Measurements from ENCODE around the gene CDPF1. TPM values are rescaled to one million over a fixed set of nuclear protein-coding genes. Genes with fewer than 3 reads are reported as not detected.

Gene CDPF1
- polyA plus RNA-seq, 1 experiment, result 12.9 TPM

DNA sequence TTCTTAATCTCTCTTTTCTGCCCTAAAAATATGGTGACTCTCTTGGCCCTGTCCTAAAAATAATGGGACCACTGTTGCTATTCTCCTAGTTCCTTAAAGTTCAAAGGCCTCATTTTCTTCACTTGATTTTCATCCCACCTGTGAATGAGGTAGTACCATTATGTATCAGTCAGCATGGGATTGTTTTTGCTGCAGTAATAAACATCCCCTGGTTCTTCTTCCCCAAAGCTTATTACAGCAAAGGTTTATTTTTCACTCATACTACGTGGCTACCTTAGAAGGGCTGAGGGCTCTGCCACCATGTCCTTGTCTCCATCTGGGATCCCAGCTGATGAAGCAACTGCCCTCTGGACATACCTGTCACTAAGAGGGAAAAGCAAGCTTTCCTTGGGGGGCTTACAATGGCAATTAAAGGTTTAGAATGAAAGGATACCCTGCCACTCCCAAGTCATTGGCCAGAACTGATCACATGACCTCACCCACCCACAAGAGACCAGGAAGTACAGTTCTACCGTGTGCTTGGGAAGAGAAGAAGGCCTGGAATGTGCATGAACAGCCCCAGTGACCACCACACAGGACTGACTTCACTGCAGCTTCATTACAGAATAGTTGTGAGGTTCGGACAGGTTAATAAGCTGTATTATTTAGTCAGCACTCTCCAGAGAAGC is 25.5 kb upstream of the CDPF1 start:
- ChIA-PET CTCF (no interaction called here), POLR2A (no interaction called here)
- Histone ChIP-seq H3K27me3 (ENCODE audit: control insufficient read depth, insufficient read depth, low read length) (no peaks in the 10 kb centered on the region), H3K4me3 (ENCODE audit: low read depth, low read length) (no peak overlapping the region), H3K36me3 (ENCODE audit: control insufficient read depth, insufficient read depth, low read length) (peaks cover 44% of the 10 kb centered on the region)
- no peak for DNase-seq (ENCODE audit: low read depth)
- TF ChIP-seq CTCF (IDR thresholded peaks at IDR 0.05; ENCODE audit: insufficient read depth, low read depth, low read length), result no peak

DNA sequence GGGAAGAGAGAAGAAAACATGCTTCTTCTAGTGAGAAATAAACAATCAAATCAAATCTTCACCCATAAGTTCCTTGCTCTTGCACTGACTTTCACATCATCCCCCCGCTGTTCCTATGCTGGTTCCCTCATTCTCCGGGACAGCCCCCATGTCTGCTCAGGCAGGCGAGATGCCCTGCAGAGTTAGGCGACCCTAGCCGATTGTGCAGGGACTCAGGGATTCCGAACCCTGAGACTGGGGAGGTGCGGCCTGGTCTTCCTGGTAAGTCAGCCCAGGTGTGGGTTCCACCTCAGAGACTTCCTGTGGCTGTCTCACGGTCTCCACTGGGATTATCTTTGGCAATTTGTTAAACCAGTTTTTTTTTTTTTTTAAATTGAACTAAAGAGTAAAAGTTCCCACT is 24.3 kb upstream of the CDPF1 start:
- TF ChIP-seq CTCF (IDR thresholded peaks at IDR 0.05; ENCODE audit: insufficient read depth, low read depth, low read length), result no peak
- Histone ChIP-seq H3K4me3 (ENCODE audit: low read depth, low read length) (no peak overlapping the region), H3K27me3 (ENCODE audit: control insufficient read depth, insufficient read depth, low read length) (no peaks in the 10 kb centered on the region), H3K36me3 (ENCODE audit: control insufficient read depth, insufficient read depth, low read length) (peaks cover 32% of the 10 kb centered on the region)
- POLR2A ChIA-PET, result no interaction called here
- CTCF ChIA-PET, result no interaction called here
- DNase-seq (ENCODE audit: low read depth), result no peak

- H3K27me3 ChIP-seq (ENCODE audit: control insufficient read depth, insufficient read depth, low read length), result no peaks in the 10 kb centered on the region
- TF ChIP-seq CTCF (IDR thresholded peaks at IDR 0.05; ENCODE audit: insufficient read depth, low read depth, low read length), result no peak
- ChIA-PET CTCF (no interaction called here), POLR2A (no interaction called here)
- no peak overlapping the region for H3K4me3 ChIP-seq (ENCODE audit: low read depth, low read length)
- H3K36me3 ChIP-seq (ENCODE audit: control insufficient read depth, insufficient read depth, low read length), result peaks cover 24% of the 10 kb centered on the region
- no peak for DNase-seq (ENCODE audit: low read depth)
Measured at GRCh38 chr22:46273432-46274148, 23.5 kb upstream of the CDPF1 start.

DNA sequence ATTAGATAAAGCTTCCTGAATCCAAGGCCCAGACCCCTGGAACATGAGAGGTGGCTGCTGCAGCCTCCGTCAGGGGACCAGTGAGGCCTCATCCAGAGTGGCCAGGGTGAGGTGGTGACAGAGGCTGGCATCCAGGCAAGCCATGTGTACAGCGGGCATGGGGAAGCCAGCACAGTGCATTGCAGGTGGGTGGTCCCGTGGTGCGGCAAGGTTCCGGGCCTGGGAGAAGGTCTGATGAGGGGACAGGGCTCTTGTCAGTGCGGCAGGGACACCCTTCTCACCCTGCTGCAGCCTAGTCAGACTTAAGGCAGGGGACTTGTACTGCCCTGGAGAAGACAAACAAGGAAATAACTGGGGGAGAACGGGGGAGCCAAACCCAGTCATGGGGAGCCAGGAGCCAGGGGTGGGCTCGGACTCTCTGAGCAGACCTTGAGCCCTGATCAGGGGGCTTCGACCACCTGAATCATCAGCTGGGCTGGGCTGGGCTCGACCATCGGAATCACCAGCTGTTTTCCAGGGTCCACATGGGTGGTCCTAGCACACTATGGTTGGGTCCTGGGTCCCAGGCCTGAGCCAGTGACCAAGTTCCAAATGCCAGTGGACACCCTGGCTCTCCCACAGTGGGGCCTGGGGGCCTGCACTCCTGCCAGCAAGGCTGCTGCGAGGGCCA is 22.8 kb upstream of the CDPF1 start:
- peaks cover 22% of the 10 kb centered on the region for H3K36me3 ChIP-seq (ENCODE audit: control insufficient read depth, insufficient read depth, low read length)
- no peak overlapping the region for H3K4me3 ChIP-seq (ENCODE audit: low read depth, low read length)
- no peaks in the 10 kb centered on the region for H3K27me3 ChIP-seq (ENCODE audit: control insufficient read depth, insufficient read depth, low read length)
- ChIA-PET POLR2A (no interaction called here), CTCF (no interaction called here)
- no peak for TF ChIP-seq CTCF (IDR thresholded peaks at IDR 0.05; ENCODE audit: insufficient read depth, low read depth, low read length)
- DNase-seq (ENCODE audit: low read depth), result no peak

GRCh38 chr22:46272196-46272595 is 22.1 kb upstream of the CDPF1 start:
- no peak for TF ChIP-seq CTCF (IDR thresholded peaks at IDR 0.05; ENCODE audit: insufficient read depth, low read depth, low read length)
- CTCF ChIA-PET, result no interaction called here
- POLR2A ChIA-PET, result no interaction called here
- DNase-seq (ENCODE audit: low read depth), result no peak
- peaks cover 17% of the 10 kb centered on the region for H3K36me3 ChIP-seq (ENCODE audit: control insufficient read depth, insufficient read depth, low read length)
- no peaks in the 10 kb centered on the region for H3K27me3 ChIP-seq (ENCODE audit: control insufficient read depth, insufficient read depth, low read length)
- no peak overlapping the region for H3K4me3 ChIP-seq (ENCODE audit: low read depth, low read length)

Measured in BJ (cell line).